Fibroblast of lung (primary cell): ENCODE data around the gene TTC19. TPM values are rescaled to one million over a fixed set of nuclear protein-coding genes. Genes with fewer than 3 reads are reported as not detected.

Source experiments
- DNase-seq, 2 donors: peaks; one replicate each; pipeline versions ENCODE4 v3.0.0 to v3.0.0-alpha.2; 2010; ENCODE audit warnings: low read depth in 2 of 2
- H2AFZ ChIP-seq: 2 replicates; pipeline ENCODE4 v1.5.1; 2012; ENCODE audit warnings: low read length, control low read depth, inconsistent platforms
- H3K27ac ChIP-seq: 2 replicates; pipeline ENCODE4 v1.5.1; 2011; ENCODE audit warnings: low read length, control low read depth; ENCODE audit not compliant: insufficient read depth
- H3K27me3 ChIP-seq: 2 replicates; pipeline ENCODE4 v1.5.1; 2011; ENCODE audit warnings: mild to moderate bottlenecking, low read length; ENCODE audit not compliant: control insufficient read depth, insufficient read depth
- H3K36me3 ChIP-seq: 2 replicates; pipeline ENCODE4 v1.5.1; 2011; ENCODE audit warnings: low read length; ENCODE audit not compliant: control insufficient read depth, insufficient read depth
- H3K4me1 ChIP-seq: 2 replicates; pipeline ENCODE4 v1.5.1; 2011; ENCODE audit warnings: low read length; ENCODE audit not compliant: control insufficient read depth, insufficient read depth; ENCODE audit errors: extremely low read depth
- H3K4me2 ChIP-seq: 2 replicates; pipeline ENCODE4 v1.5.1; 2011; ENCODE audit warnings: low read length, control low read depth; ENCODE audit not compliant: insufficient read depth; ENCODE audit errors: extremely low read depth
- H3K4me3 ChIP-seq, 4 experiments: fragments of 200-600 bp in 1 of 4; sonication (generic) in 1 of 4; replicated peaks in 1 of 4; 2 replicates each; pipeline ENCODE4 v1.5.1; 2011 to 2016; ENCODE audit warnings: low read length in 4 of 4, low read depth in 3 of 4, mild to moderate bottlenecking in 3 of 4, control low read depth in 2 of 4, inconsistent platforms in 1 of 4, mixed read lengths in 1 of 4; ENCODE audit not compliant: insufficient read depth in 1 of 4; ENCODE audit errors: control extremely low read depth in 1 of 4
- H3K79me2 ChIP-seq: 2 replicates; pipeline ENCODE4 v1.5.1; 2012; ENCODE audit warnings: mild to moderate bottlenecking, low read length, inconsistent platforms; ENCODE audit not compliant: control insufficient read depth, insufficient read depth
- H3K9ac ChIP-seq: 2 replicates; pipeline ENCODE4 v1.5.1; 2011; ENCODE audit warnings: mild to moderate bottlenecking, low read length, control low read depth; ENCODE audit not compliant: insufficient read depth
- H3K9me3 ChIP-seq: 2 replicates; pipeline ENCODE4 v1.5.1; 2012; ENCODE audit warnings: low read depth, low read length; ENCODE audit not compliant: control insufficient read depth, insufficient read depth
- H4K20me1 ChIP-seq: 2 replicates; pipeline ENCODE4 v1.5.1; 2011; ENCODE audit warnings: low read length; ENCODE audit not compliant: control insufficient read depth, insufficient read depth; ENCODE audit errors: extremely low read depth
- CTCF ChIP-seq, 2 donors: IDR thresholded peaks in 1 of 2; conservative IDR thresholded peaks in 1 of 2; 1 replicate in 1 of 2; 2 replicates in 1 of 2; pipeline ENCODE4 v1.5.1; 2011 to 2012; ENCODE audit warnings: low read length in 2 of 2, control low read depth in 1 of 2, inconsistent platforms in 1 of 2, low read depth in 1 of 2, mild to moderate bottlenecking in 1 of 2
- EZH2 ChIP-seq: IDR thresholded peaks from 2 replicates; pipeline ENCODE4 v1.5.1; 2012; ENCODE audit warnings: low read length, control low read depth, mild to moderate bottlenecking; ENCODE audit errors: missing control alignments
- polyA plus RNA-seq, 2 donors: library from polyadenylated mRNA; depleted of rRNA in 1 of 2; stranded (reverse) in 1 of 2; unstranded in 1 of 2; fragments of >200 nt; gene quantifications; 2 replicates each; pipeline ENCODE4 v1.2.1, GENCODE V29; 2011 to 2012; ENCODE audit warnings: missing spikeins in 1 of 2
- total RNA-seq: library from RNA; depleted of rRNA; stranded (reverse); fragments of >200 nt; gene quantifications from 2 replicates; pipeline ENCODE4 v1.2.1, GENCODE V29; 2014

Gene TTC19
- total and polyA plus RNA-seq, 2 donors (not counting 1 experiment from before 2014, with no cell fraction given), result 4.2 to 23.0 TPM

- no peak for DNase-seq
- Histone ChIP-seq H3K27ac (no peak overlapping the region), H4K20me1 (no peaks in the 10 kb centered on the region), H3K36me3 (peaks cover 16% of the 10 kb centered on the region), H3K4me1 (peaks cover 7% of the 10 kb centered on the region), H3K9ac (no peak overlapping the region), H3K79me2 (peaks cover 4% of the 10 kb centered on the region), H3K4me3 (no peak overlapping the region), H3K9me3 (no peaks in the 10 kb centered on the region), H2AFZ (no peak overlapping the region), H3K4me2 (no peak overlapping the region), H3K27me3 (no peaks in the 10 kb centered on the region)
- TF ChIP-seq CTCF (conservative IDR thresholded peaks at IDR 0.05 in 1 of 2, IDR thresholded peaks at IDR 0.05 in 1 of 2; ENCODE audit: low read depth in 1 of 2, low read length in 2 of 2), result no peak
- TF ChIP-seq EZH2, result no peak
These were observed 24.3 kb downstream of the TTC19 start for GRCh38 chr17:16023881-16024280.

GRCh38 chr17:16025202-16025601 is 25.6 kb downstream of the TTC19 start:
- no peaks in the 10 kb centered on the region for H4K20me1 ChIP-seq
- no peak for TF ChIP-seq EZH2
- no peak for TF ChIP-seq CTCF (conservative IDR thresholded peaks at IDR 0.05 in 1 of 2, IDR thresholded peaks at IDR 0.05 in 1 of 2; ENCODE audit: low read depth in 1 of 2, low read length in 2 of 2)
- no peak overlapping the region for H3K4me3 ChIP-seq
- H3K27me3 ChIP-seq, result no peaks in the 10 kb centered on the region
- peaks cover 7% of the 10 kb centered on the region for H3K4me1 ChIP-seq
- H3K36me3 ChIP-seq, result peaks cover 18% of the 10 kb centered on the region
- H3K9ac ChIP-seq, result no peak overlapping the region
- no peak overlapping the region for H2AFZ ChIP-seq
- no peak for DNase-seq
- no peak overlapping the region for H3K27ac ChIP-seq
- H3K4me2 ChIP-seq, result no peak overlapping the region
- no peaks in the 10 kb centered on the region for H3K9me3 ChIP-seq
- H3K79me2 ChIP-seq, result peaks cover 4% of the 10 kb centered on the region

- H3K4me1 ChIP-seq, result peaks cover 7% of the 10 kb centered on the region
- H3K27ac ChIP-seq, result no peak overlapping the region
- no peak overlapping the region for H3K4me3 ChIP-seq
- no peak overlapping the region for H3K4me2 ChIP-seq
- H2AFZ ChIP-seq, result no peak overlapping the region
- TF ChIP-seq EZH2, result no peak
- TF ChIP-seq CTCF (conservative IDR thresholded peaks at IDR 0.05 in 1 of 2, IDR thresholded peaks at IDR 0.05 in 1 of 2; ENCODE audit: low read depth in 1 of 2, low read length in 2 of 2), result no peak
- no peak overlapping the region for H3K9ac ChIP-seq
- H3K79me2 ChIP-seq, result no peaks in the 10 kb centered on the region
- no peaks in the 10 kb centered on the region for H3K27me3 ChIP-seq
- no peaks in the 10 kb centered on the region for H4K20me1 ChIP-seq
- peaks cover 15% of the 10 kb centered on the region for H3K36me3 ChIP-seq
- no peaks in the 10 kb centered on the region for H3K9me3 ChIP-seq
- DNase-seq, result no peak
These were observed 27.3 kb downstream of the TTC19 start for GRCh38 chr17:16026895-16027294.
